Stimulated activated CD4-positive, alpha-beta T cell treated with anti-CD3 and anti-CD28 coated beads, Interleukin-12 subunit alpha, Interleukin-12 subunit beta, amount 100 ng/mL, for 24 hours (primary cell): Measurements from ENCODE around the gene USH1G.
A peak's percentile ranks its signal among the peaks of the same experiment; 100 is the strongest.
"Not testable (repeated sequence)": the region's sequence is repeated elsewhere in the genome, so short reads cannot be mapped to it uniquely, and the experiment has no call there.

ENCODE experiments used
- DNase-seq, 2 experiments: peaks; one replicate each; pipeline ENCODE4 v3.0.0-alpha.2; 2020; ENCODE audit warnings: low read depth in 2 of 2

The USH1G gene

GRCh38 chr17:74922694-74923537, at the start of gene USH1G:
USH1G (minus strand) TSS chr17:74923255; CDS start chr17:74923073, 182 bp downstream.
- no peak for DNase-seq

- peak; percentile 59 to 65 for DNase-seq
Observed at GRCh38 chr17:74972107-74972972, 49.3 kb upstream of the USH1G start, which contains the start of gene HID1. HID1 (minus strand) TSS chr17:74972759; CDS start chr17:74972656, 103 bp downstream.

DNA sequence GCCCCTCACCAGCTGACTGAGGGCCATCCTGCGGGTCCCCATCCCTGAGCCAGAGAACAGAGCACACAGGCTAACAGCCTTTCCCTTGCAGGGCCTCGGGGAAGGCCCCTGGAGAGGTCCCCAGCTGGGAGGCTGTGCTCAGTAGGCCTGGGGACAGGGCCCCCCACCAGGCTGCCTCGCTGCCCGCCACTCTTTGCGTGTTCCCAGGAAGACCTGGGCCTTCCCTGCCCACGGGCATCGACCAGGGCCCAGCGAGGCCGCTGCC, 48.7 kb upstream of the USH1G start:
- DNase-seq = no peak

DNA sequence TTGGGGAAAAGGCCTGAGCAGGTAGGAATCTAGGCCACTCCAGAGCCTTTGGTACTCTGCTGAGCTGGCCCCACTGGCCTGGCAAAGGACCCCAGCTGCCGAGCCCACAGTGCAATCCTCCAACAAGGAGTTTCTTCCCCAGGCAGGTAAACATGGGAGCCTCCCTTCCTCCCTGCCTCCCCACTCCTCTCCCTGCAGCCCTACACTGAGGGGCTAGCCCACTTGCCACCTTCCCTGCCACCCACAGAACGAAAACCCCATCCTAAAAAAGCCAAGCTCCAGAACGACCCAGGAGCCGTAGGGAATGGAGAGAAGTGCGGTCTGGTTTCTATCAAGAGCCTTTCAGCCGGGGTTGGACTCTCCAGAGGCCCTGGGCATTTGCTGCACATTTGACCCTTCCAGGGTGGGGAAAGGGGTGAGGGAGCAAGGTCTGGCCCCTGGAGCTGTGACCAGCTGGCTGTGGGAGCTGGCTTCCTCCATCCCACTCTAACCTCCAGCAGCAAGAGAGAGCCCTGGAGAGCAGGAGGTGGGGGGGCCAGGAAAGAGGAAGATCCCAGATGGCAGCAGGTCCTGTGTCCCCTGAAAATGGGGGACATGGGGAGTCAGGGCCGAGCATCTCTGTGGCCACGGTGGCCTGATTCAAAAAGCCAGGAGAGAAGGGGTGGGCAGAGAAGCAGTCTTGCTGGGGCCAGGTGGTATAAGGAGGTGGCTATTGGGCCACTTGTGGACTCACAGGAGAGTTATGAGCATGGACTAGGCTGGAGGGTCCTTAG, 48.2 kb upstream of the USH1G start:
- no peak for DNase-seq

DNA sequence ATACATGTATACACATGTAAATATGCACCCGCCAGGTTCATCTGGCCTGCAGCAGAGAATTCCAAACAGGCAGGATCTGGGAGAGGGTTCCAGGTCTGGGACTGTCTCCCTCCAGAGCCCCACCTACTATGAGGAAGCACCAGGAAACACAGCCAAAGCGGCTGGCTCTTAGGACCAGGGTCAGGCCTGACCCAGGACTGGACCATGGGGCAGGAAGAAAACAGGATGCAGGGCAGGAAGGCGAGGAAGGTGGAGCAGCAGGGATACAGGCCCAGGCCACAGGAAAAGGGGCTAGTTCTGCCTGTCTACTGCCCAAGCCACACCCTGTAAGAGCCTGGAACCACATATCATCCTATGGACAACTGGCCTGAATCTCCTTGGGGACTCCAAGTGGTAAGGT, 47.3 kb upstream of the USH1G start:
- DNase-seq = no peak

DNA sequence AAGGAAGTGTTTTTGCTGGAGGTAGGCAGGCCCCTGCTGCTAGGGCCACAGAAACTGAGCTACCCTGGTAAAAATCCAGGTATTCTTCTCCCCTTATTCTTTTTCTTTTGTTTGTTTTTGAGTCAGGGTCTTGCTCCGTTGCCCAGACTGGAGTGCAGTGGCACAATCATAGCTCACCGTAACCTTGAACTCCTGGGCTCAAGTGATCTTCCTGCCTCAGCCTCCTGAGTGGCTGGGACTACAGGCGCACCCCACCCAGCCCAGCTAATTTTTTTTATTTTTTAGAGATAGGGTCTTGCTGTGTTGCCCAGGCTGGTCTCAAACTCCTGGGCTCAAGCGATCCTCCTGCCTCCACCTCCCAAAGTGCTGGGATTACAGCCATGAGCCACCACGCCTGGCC, 46.4 kb upstream of the USH1G start:
- DNase-seq = not testable (repeated sequence)

GRCh38 chr17:74968361-74968780, 45.3 kb upstream of the USH1G start:
- no peak for DNase-seq

DNA sequence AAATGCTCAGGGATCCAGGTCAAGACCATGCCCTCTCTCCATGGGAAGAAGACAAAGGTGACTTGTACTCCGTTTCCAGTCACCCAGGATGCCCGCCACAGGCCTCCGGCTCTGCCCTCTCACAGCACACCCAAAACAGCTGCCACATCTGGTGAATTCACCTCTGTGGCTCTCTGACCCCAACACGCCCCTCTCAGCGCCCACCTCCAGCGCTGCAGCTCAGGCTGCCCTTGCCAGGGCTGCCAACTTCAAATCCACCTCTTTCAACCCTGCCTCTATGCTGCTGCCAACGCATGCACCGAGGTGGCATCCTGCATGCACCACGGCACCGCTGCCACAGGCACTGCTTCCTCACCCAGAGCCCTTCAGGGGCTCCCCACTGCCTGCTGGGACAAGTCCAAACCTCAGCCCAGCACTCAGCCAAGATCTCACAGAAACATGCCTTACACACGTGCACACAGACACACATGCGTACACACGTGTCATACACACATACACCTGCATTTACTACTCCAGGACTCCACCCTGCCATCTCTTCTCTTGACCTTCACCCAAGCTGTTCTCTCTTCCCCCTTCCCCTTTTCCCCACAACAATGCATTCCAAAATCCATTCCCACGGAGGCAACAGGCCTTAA, 42.0 kb upstream of the USH1G start:
- no peak for DNase-seq

- no peak for DNase-seq
Observed at GRCh38 chr17:74964246-74964761, 41.2 kb upstream of the USH1G start.

DNA sequence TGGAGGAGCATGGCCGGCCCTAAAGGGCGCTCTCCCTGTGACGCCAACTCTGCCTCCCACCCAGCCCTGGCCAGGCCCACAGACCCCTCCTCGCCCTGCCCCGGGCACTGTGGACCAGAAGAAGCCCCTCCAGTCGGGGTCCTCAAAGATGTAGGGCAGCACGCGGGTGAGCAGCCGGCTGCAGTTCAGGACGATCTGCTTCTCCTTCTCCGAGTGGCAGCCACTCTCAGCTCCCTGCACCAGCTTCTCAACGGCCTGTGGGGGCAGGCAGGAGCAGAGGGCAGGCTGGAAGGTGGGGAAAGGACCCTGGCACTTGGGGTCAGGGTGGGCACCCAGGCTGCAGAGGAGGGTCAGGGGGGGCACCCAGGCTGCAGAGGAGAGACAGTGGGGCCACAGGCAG, 40.6 kb upstream of the USH1G start:
- no peak for DNase-seq

GRCh38 chr17:74962622-74963394, 39.8 kb upstream of the USH1G start:
- DNase-seq = no peak

- peak; percentile 57 to 86 for DNase-seq
Observed at GRCh38 chr17:74961657-74962350, 38.7 kb upstream of the USH1G start.

GRCh38 chr17:74960570-74961342, 37.7 kb upstream of the USH1G start:
- peak in 1 of 2 experiments; percentile 61 for DNase-seq

- DNase-seq = no peak
Observed at GRCh38 chr17:74959826-74960515, 36.9 kb upstream of the USH1G start.

DNA sequence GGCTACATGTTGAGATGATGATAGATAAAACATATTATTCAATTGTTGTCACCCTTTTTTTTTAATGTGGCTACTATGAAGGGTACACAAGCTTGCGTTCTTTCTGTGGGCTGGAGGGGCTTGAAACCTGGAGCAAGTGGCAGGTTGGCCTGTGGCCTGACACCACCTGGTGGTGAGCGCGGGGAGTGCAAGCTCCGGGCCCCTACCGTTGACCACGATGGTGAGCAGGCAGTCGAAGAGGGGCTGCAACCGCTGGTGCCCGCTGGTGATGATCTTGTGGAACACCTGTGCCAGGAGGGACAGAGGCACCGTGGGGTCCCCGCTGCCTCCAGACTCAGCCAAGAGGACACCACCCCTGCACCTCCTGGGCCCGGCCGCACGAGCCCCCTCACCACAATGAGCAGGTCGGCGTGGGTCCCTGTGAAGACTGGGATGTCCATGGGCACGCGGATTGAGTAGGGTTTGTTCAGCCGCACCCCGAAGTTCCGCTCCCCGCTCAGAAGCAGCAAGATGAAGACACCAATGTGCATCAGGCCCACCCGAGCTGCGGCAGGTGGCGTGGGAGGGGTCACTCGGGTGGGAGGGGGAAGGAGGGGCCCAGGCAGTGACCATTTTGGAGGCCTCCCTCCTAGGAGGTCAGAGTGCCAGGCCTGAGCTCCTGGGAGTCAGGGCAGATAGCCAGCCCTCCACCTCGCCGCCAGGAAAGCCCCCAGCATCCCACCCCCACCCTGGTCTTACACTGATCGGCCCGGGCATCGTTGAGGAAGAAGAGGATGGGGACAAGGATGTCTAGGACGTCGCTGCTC, 35.1 kb upstream of the USH1G start:
- peak; percentile 47 to 81 for DNase-seq

DNA sequence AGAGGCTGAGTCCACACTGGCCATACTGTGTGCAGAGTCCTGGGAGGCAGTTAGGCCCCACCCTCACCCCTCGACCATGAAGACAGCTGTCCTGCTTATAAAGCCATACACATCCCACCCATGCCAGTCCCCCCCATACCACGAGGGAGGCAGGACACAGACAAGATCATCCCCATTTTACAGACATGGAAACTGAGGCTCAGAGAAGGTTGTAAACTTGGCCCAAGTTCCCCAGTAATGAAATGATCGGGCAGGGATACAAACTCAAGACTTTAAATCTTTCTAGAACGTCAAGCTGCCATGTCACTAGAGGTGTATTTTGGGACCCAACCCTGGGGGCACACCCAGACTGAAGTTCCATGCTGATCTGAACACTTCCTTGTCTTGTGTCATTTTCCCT, 33.0 kb upstream of the USH1G start:
- DNase-seq = no peak

- DNase-seq = no peak
Observed at GRCh38 chr17:74954665-74955421, 31.8 kb upstream of the USH1G start.
